NCI-H526 (cell line): Measurements from ENCODE around the gene SYCE1.
"Not testable (repeated sequence)": the region's sequence is repeated elsewhere in the genome, so short reads cannot be mapped to it uniquely, and the experiment has no call there.

Source experiments
- DNase-seq, 2 experiments: peaks; one replicate each; lab custom pipeline; 2025; lab: John Stamatoyannopoulos, UW

Gene SYCE1, protein sequence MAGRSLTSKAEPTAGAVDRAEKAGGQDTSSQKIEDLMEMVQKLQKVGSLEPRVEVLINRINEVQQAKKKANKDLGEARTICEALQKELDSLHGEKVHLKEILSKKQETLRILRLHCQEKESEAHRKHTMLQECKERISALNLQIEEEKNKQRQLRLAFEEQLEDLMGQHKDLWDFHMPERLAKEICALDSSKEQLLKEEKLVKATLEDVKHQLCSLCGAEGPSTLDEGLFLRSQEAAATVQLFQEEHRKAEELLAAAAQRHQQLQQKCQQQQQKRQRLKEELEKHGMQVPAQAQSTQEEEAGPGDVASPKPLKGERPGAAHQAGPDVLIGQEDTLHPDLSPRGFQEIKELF

GRCh38 chr10:133565441-133566294 is at the start of gene SYCE1:
Gene SYCE1 (minus strand): TSS chr10:133565583. CDS start chr10:133565529, 54 bp downstream.
- no peak for DNase-seq

DNA sequence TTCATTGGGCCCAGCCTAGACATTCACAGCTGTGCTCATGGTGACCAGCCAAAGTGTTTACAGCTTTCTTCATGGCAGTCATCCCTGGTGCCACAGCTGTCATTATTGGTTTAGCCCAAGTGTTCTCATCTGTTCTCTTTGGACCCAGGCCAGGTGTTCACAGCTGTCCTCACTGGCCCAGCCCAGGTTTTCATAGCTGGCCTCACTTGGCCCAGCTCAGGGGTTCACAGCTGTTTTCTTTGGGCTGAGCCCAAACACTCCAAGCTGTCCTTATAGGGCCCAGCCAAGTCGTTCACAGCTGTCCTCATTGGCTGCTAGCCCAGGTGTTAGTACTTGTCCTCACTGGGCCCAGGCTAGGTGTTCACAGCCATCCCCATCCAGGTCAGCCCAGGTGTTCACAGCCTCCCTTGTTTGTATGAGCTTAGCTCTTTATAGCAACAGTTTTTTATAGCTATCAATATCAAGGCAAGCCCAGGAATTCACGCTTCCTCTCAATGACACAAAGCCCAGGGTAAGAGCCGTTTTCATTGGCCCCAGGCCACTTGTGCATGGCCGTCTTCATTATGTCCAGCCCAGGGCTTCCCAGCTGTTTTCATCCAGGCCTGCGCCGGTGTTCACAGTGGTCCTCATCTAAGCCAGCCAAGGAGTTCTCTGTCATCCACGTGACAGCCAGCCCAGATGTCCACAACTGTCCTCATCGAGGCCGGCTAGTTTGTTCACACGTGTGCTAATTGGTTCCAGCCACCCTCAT is 49.6 kb upstream of the SYCE1 start:
- no peak for DNase-seq

- DNase-seq: no peak
Measured at GRCh38 chr10:133613699-133614098, 48.3 kb upstream of the SYCE1 start.

DNA sequence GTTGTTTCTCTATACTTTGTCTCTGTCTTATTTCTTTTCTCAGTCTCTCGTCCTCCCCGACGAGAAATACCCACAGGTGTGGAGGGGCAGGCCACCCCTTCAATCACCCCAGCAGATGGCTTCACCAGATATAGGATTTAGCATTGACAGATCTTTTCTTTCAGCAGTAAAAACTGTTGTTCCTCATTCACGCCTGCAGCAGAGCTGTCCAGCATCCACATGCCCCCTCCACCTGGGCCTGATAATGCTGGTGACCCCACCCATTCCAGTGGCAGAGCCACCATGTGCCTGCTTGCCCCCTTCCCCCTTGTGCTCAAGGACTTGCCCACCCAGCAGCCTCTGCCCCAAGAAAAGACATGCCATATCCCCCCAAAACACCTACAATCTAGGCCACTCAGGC is 45.7 kb upstream of the SYCE1 start:
- DNase-seq: no peak

GRCh38 chr10:133608855-133609254 is 43.5 kb upstream of the SYCE1 start:
- DNase-seq: peak; percentile 5 to 63

GRCh38 chr10:133603434-133603833 is 38.1 kb upstream of the SYCE1 start:
- not testable (repeated sequence) for DNase-seq

- DNase-seq: no peak
Measured at GRCh38 chr10:133600657-133601056, 35.3 kb upstream of the SYCE1 start.

- DNase-seq: not testable (repeated sequence)
Measured at GRCh38 chr10:133599869-133600268, 34.5 kb upstream of the SYCE1 start.

- no peak for DNase-seq
Measured at GRCh38 chr10:133592716-133593115, 27.3 kb upstream of the SYCE1 start.

DNA sequence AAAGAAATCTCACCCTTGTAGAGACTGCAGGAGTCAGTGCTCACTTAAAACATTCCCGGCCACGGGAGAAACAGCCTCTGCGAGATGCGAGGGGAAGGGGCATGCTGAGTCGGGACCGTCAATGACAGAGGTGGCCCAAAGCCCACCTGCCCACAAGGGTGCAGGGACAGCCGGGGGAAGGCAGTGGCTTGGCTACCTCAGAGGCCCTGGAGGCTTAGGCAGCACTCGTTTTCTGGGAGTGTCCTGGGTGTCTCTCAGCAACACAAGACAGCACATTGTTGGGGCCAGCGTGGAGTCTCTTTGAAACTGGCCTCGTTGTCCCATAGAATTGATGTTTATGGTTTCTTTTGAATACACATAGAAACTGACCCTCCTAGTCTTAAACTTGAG is 25.6 kb upstream of the SYCE1 start:
- DNase-seq: no peak

DNA sequence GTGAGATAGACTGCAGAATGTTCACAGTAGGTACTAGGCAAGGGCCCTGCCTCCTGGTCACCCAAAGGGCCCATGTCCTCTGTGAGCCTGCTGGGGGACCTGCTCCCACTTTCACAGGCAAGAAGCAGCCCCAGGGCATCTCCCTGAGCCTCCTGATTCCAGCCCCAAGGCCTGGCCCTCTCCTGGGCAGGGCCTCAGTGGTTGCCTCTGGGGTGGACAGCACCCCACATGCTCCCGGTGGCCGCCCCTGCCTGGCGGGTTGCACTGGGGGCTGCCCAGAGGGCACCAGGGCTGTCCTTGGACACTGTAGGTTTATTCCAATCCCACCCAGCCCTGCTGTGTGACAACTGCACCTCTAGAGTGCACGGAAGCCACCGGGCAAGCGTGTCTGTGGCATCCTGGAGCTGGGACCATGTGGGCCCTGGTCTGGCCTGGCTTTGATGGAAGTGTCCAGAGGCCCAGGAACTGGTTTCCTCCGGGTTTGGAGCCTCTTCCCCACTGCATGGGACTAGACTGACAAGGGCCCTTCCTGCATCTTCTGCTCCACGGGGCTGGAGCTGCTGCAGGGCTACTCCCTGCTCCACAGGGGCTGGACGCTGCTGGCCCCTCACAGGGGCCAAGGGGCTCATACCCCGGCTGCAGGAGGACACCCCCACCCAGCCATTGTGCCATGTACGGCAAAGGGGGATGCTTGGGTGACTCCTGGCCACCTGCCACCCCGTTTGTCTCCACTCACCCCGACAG is 25.0 kb upstream of the SYCE1 start:
- no peak for DNase-seq

DNA sequence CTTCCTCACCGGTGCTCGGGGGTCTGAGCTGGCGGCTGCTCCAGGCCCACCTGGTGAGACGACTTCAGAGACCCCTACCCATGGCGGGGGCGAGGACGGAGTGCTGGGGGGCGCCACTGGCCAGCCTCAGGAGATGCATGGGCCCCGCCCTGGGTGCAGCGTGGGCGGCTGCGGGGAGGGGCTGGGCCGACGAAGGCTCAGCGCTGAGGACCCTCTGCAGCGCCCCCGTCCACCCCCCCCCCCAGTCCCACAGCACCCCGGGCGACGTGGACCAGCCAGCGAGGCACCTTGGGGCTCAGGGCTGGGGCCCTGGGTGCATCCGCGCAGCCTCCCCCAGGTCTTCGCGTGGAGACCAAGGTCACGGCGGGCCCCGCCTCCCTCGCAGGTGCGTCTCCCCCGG is 11.7 kb upstream of the SYCE1 start:
- DNase-seq: not testable (repeated sequence)

- DNase-seq: not testable (repeated sequence)
Measured at GRCh38 chr10:133573460-133573859, 8.1 kb upstream of the SYCE1 start.

- not testable (repeated sequence) for DNase-seq
Measured at GRCh38 chr10:133572055-133572454, 6.7 kb upstream of the SYCE1 start.

GRCh38 chr10:133569801-133570200 is 4.4 kb upstream of the SYCE1 start:
- not testable (repeated sequence) for DNase-seq

GRCh38 chr10:133568831-133569527 is 3.6 kb upstream of the SYCE1 start:
- DNase-seq: not testable (repeated sequence)

DNA sequence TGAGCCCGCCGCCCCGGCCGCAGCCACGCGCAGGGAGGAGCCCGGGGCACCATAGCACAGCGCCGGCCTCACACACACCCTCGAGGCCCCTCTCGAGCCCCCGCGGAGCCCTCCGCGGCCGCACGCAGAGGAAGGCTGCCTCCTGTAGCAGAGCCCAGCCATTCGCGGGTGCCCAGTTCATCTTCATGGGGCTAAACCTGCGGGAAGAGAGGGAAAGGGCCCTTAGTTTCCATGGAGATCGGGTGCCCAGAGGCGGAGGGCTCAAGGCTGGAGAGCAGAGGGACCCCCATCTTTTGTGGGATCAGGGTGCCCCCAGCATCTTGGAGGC is 2.9 kb upstream of the SYCE1 start:
- no peak for DNase-seq

DNA sequence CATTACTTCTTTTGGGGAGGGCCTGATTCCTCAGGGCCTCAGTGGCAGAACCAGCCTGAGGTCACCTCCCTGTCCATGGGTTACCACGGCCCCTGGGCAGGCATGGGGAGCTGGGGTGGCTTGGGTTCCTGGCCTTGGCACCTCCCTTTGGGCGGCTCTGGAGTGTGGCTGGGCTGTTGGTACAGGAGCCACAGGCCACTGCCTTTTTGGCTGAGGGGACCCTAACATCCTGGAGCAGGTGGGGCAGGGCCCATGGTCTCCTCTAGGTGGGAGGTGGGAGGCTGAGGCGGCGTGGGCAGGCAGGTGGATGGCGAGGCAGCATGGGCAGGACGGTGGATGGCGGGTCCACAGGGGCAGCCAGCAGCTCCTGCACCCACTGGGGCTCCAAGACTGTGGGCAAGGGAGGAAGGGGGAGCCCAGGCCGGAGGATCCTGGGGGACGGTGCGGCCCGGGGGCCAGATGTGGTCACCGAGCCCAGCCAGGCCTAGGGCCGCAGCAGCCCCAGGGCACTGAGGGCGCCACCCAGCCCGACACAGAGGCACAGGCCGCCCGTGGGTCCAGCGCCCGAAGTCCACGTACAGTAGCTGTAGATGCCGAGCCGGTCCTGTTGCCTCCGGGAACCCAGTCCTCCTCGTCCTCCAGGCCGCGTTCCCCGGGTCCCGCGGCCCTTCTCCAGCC is 2.4 kb upstream of the SYCE1 start:
- no peak for DNase-seq

DNA sequence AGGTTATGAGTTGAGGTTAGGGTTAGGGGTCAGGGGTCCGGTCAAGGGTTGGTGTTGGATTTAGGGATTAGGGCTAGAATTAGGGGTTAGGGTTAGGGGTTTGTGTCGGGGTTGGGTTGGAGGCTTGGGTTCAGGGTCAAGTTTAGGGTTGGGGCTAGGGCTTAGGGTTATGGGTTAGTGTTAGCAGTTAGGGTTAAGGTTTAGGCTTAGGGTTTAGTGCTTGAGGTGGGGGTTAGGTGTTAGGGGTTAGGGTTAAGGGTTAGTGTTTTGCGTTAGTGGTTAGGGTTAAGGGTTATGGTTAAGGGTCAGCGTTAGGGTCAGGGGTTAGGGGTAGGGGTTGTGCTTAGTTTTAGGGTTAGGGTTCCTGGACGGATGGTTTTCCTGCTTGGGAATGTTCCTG is 1.7 kb upstream of the SYCE1 start:
- DNase-seq: no peak

- no peak for DNase-seq
Measured at GRCh38 chr10:133564816-133565215, 567 bp downstream of the SYCE1 start.

DNA sequence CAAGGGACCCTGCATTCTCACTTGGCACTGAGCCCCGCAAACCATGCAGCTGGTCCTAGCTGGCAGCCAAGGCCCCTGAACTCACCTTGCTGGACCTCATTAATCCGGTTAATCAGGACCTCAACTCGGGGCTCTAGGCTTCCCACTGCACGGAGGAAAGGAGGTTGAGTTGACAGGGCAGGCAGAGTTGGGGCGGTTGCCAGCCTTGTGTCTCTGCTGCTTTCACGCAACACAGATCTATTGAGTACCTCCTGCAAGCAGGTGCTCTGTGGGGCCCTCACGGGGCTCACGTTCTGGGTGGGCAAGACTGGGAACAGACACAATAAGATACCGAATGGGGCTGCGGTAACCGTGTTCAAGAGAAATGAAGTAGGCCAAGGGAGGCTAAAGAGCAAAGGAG is 6.2 kb downstream of the SYCE1 start:
- no peak for DNase-seq
